ENCODE results near the gene ATF3. TPM values are rescaled to one million over a fixed set of nuclear protein-coding genes. Genes with fewer than 3 reads are reported as not detected.

The ATF3 gene
- total RNA-seq, 4 donors from 2014 or later = 1.8 to 42.6 (median 24.4) TPM

GRCh38 chr1:212645546-212646543 lies 37.3 kb downstream of the ATF3 start:
- no peaks in the 10 kb centered on the region for H3K36me3 ChIP-seq
- H3K27me3 ChIP-seq = no peaks in the 10 kb centered on the region
- no peak for DNase-seq
- intact Hi-C loops (cut with DNase I; ENCODE audit: low total_unique reads) = no loop called here
- H3K27ac ChIP-seq = no peak overlapping the region
- no peak overlapping the region for H3K4me3 ChIP-seq
- H3K4me1 ChIP-seq = no peaks in the 10 kb centered on the region
- H3K9me3 ChIP-seq = no peaks in the 10 kb centered on the region
- TF ChIP-seq POLR2A (IDR thresholded peaks at IDR 0.05) = no peak
- TF ChIP-seq CTCF (IDR thresholded peaks at IDR 0.05) = no peak

- Histone ChIP-seq H3K27me3 (no peaks in the 10 kb centered on the region), H3K4me3 (no peak overlapping the region), H3K27ac (no peak overlapping the region), H3K36me3 (no peaks in the 10 kb centered on the region), H3K9me3 (no peaks in the 10 kb centered on the region), H3K4me1 (no peaks in the 10 kb centered on the region)
- intact Hi-C loops (cut with DNase I; ENCODE audit: low total_unique reads) = no loop called here
- TF ChIP-seq POLR2A (IDR thresholded peaks at IDR 0.05) (no peak), CTCF (IDR thresholded peaks at IDR 0.05) (no peak)
- DNase-seq = no peak
Observed at GRCh38 chr1:212646588-212646987, 38.0 kb downstream of the ATF3 start.

- intact Hi-C loops (cut with DNase I; ENCODE audit: low total_unique reads) = no loop called here
- no peak overlapping the region for H3K4me3 ChIP-seq
Observed at GRCh38 chr1:212647004-212647403, 38.4 kb downstream of the ATF3 start.

GRCh38 chr1:212648431-212648830 lies 39.9 kb downstream of the ATF3 start:
- Histone ChIP-seq H3K36me3 (no peaks in the 10 kb centered on the region), H3K9me3 (no peaks in the 10 kb centered on the region), H3K4me3 (no peak overlapping the region), H3K27ac (no peak overlapping the region), H3K4me1 (no peaks in the 10 kb centered on the region), H3K27me3 (no peaks in the 10 kb centered on the region)
- no peak for TF ChIP-seq POLR2A (IDR thresholded peaks at IDR 0.05)
- TF ChIP-seq CTCF (IDR thresholded peaks at IDR 0.05) = no peak
- intact Hi-C loops (cut with DNase I; ENCODE audit: low total_unique reads) = no loop called here
- DNase-seq = no peak

More at GRCh38 chr1:212647004-212647403, 38.4 kb downstream of the ATF3 start:
- Histone ChIP-seq H3K27me3 (no peaks in the 10 kb centered on the region), H3K36me3 (no peaks in the 10 kb centered on the region), H3K9me3 (no peaks in the 10 kb centered on the region), H3K27ac (no peak overlapping the region), H3K4me1 (no peaks in the 10 kb centered on the region)
- no peak for DNase-seq
- TF ChIP-seq POLR2A (IDR thresholded peaks at IDR 0.05) (no peak), CTCF (IDR thresholded peaks at IDR 0.05) (no peak)

GRCh38 chr1:212649020-212649419 lies 40.5 kb downstream of the ATF3 start:
- Histone ChIP-seq H3K4me1 (no peaks in the 10 kb centered on the region), H3K9me3 (no peaks in the 10 kb centered on the region), H3K4me3 (no peak overlapping the region), H3K36me3 (no peaks in the 10 kb centered on the region), H3K27ac (no peak overlapping the region), H3K27me3 (no peaks in the 10 kb centered on the region)
- TF ChIP-seq POLR2A (IDR thresholded peaks at IDR 0.05) (no peak), CTCF (IDR thresholded peaks at IDR 0.05) (no peak)
- DNase-seq = no peak
- intact Hi-C loops (cut with DNase I; ENCODE audit: low total_unique reads) = no loop called here

All from uterus (tissue), 4 donors.